Loucy (cell line): ENCODE data around the gene TRHDE.

Experiments used
- H2AFZ ChIP-seq: fragments of 200-600 bp; sonication (generic); 2 replicates; pipeline ENCODE4 v1.6.0; 2016; ENCODE audit warnings: antibody characterized with exemption, mild to moderate bottlenecking, low read length, moderate library complexity
- H3F3A ChIP-seq: fragments of 200-600 bp; 2 replicates; pipeline ENCODE4 v1.6.0; 2016; ENCODE audit warnings: antibody characterized with exemption, low read depth, mild to moderate bottlenecking
- H3K27me3 ChIP-seq: fragments of 200-600 bp; sonication (generic); 2 replicates; pipeline ENCODE4 v1.6.1; 2014; ENCODE audit warnings: low read length, mild to moderate bottlenecking; ENCODE audit not compliant: insufficient read depth, poor library complexity, severe bottlenecking
- H3K36me3 ChIP-seq: fragments of 200-600 bp; sonication (generic); 2 replicates; pipeline ENCODE4 v1.6.1; 2016; ENCODE audit warnings: low read length; ENCODE audit not compliant: insufficient read depth
- H3K4me1 ChIP-seq: fragments of 200-600 bp; sonication (generic); 2 replicates; pipeline ENCODE4 v1.5.1; 2014; ENCODE audit warnings: low read length, mild to moderate bottlenecking; ENCODE audit not compliant: insufficient read depth, poor library complexity, severe bottlenecking
- H3K4me2 ChIP-seq: fragments of 200-600 bp; sonication (generic); 2 replicates; pipeline ENCODE4 v1.6.0; 2014; ENCODE audit warnings: antibody characterized with exemption, low read length, low read depth, mild to moderate bottlenecking; ENCODE audit not compliant: poor library complexity, severe bottlenecking
- H3K4me3 ChIP-seq: fragments of 200-600 bp; sonication (generic); 2 replicates; pipeline ENCODE4 v1.5.1; 2014; ENCODE audit warnings: low read length, mild to moderate bottlenecking, mixed read lengths; ENCODE audit not compliant: poor library complexity, severe bottlenecking
- H3K79me2 ChIP-seq: fragments of 200-600 bp; sonication (generic); 2 replicates; pipeline ENCODE4 v1.6.1; 2014; ENCODE audit warnings: low read length; ENCODE audit not compliant: insufficient read depth
- H3K9ac ChIP-seq: fragments of 200-600 bp; sonication (generic); 2 replicates; pipeline ENCODE4 v1.6.0; 2014; ENCODE audit warnings: mild to moderate bottlenecking, low read depth, low read length, moderate library complexity; ENCODE audit not compliant: poor library complexity, severe bottlenecking
- H3K9me2 ChIP-seq: fragments of 200-600 bp; sonication (generic); replicated peaks from 2 replicates; pipeline ENCODE4 v1.6.1; 2016; ENCODE audit warnings: low read depth, low read length, mixed read lengths
- H3K9me3 ChIP-seq: fragments of 200-600 bp; sonication (generic); 2 replicates; pipeline ENCODE4 v1.6.1; 2014; ENCODE audit warnings: mild to moderate bottlenecking, antibody characterized with exemption, low read length, low read depth; ENCODE audit not compliant: insufficient read depth
- H4K20me1 ChIP-seq: fragments of 200-600 bp; sonication (generic); 2 replicates; pipeline ENCODE4 v1.6.0; 2014; ENCODE audit warnings: antibody characterized with exemption, low read length, mild to moderate bottlenecking; ENCODE audit not compliant: insufficient read depth, poor library complexity, severe bottlenecking
- EZH2phosphoT487 ChIP-seq: fragments of 200-600 bp; IDR thresholded peaks from 2 replicates; pipeline ENCODE4 v1.6.1; 2018; ENCODE audit warnings: antibody characterized with exemption, mild to moderate bottlenecking, moderate library complexity, borderline replicate concordance
- TF ChIP-seq, protein P1 (sequence below): fragments of 200-600 bp; sonication (generic); conservative IDR thresholded peaks from 2 replicates; pipeline ENCODE4 v1.5.1; 2014; ENCODE audit warnings: mild to moderate bottlenecking, antibody characterized with exemption, low read length

The TRHDE gene

DNA sequence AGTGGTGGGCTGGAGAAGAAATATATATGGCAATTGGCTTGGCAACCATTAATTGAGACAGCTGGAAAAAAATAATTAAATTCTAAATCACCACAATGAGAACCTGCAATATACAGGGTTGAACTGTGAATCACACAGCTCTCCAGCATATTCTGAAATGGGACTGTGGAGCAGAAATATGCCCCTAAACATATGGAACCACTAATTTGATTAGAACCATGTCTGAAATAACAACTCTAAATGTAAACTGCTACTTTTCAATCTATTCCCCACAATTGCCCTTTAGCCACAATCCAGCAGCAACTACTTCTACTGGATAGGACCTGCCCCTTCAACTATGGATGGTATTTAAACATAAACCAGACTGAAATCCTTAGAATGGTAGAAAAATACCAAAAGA, 330.4 kb downstream of the TRHDE start:
- Histone ChIP-seq H3K79me2 (no peaks in the 10 kb centered on the region), H4K20me1 (no peaks in the 10 kb centered on the region), H3K4me2 (no peak overlapping the region), H3F3A (no peaks in the 10 kb centered on the region), H3K4me3 (no peak overlapping the region), H3K9ac (no peak overlapping the region), H3K27me3 (no peaks in the 10 kb centered on the region), H3K9me3 (peaks cover 9% of the 10 kb centered on the region; the same call in 1 of the 2 replicates), H3K36me3 (no peaks in the 10 kb centered on the region), H3K9me2 (no peaks in the 10 kb centered on the region), H2AFZ (no peak overlapping the region), H3K4me1 (no peaks in the 10 kb centered on the region)
- no peak for TF ChIP-seq EZH2phosphoT487
- TF ChIP-seq, protein P1, sequence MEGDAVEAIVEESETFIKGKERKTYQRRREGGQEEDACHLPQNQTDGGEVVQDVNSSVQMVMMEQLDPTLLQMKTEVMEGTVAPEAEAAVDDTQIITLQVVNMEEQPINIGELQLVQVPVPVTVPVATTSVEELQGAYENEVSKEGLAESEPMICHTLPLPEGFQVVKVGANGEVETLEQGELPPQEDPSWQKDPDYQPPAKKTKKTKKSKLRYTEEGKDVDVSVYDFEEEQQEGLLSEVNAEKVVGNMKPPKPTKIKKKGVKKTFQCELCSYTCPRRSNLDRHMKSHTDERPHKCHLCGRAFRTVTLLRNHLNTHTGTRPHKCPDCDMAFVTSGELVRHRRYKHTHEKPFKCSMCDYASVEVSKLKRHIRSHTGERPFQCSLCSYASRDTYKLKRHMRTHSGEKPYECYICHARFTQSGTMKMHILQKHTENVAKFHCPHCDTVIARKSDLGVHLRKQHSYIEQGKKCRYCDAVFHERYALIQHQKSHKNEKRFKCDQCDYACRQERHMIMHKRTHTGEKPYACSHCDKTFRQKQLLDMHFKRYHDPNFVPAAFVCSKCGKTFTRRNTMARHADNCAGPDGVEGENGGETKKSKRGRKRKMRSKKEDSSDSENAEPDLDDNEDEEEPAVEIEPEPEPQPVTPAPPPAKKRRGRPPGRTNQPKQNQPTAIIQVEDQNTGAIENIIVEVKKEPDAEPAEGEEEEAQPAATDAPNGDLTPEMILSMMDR, result no peak

DNA sequence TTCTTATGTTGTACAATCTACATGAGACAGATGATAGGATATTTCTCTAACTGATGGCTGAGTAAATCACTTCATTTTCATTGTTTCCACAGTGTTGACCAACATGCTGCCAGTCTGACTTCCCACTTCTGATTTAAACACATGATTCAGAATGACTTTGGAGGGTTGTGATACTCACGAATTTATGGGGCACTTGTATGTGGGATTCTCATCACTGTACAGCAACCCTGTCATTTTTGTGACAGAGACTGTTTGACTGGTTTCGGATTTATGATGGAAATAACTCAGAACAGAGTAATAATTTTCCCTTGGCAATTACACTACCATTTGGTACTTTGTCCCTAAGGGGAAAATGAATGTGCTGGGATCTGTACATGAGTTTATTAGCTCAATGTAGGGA, 333.8 kb downstream of the TRHDE start:
- no peak overlapping the region for H3K9ac ChIP-seq

DNA sequence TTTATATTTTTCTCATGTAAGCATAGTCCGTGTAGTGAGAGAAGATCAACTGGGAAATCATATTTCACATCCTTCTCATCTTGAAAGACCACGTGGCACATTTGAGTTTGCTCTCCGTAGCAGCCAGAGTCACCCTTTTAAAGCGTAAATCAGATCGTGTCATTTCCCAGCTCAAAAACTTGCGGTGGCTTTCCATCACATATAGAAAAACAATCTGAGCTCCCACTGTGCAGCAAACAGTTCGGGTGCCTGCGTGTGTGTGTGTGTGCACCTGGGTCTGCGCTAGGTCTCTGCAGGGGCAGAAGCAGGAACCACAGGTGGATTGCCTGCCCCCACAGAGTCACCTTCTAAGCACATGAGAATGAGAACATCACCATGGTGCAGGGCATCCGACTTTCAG, 338.2 kb downstream of the TRHDE start:
- no peak overlapping the region for H3K4me2 ChIP-seq
- no peak overlapping the region for H2AFZ ChIP-seq
- H3K27me3 ChIP-seq, result no peaks in the 10 kb centered on the region
- H3K36me3 ChIP-seq, result no peaks in the 10 kb centered on the region
- no peaks in the 10 kb centered on the region for H3K9me3 ChIP-seq
- H3K4me3 ChIP-seq, result no peak overlapping the region
- H3K9ac ChIP-seq, result no peak overlapping the region
- H3K9me2 ChIP-seq, result no peaks in the 10 kb centered on the region
- H3F3A ChIP-seq, result no peaks in the 10 kb centered on the region
- no peaks in the 10 kb centered on the region for H3K79me2 ChIP-seq
- TF ChIP-seq, protein P1, result no peak
- no peak for TF ChIP-seq EZH2phosphoT487
- no peaks in the 10 kb centered on the region for H4K20me1 ChIP-seq
- no peaks in the 10 kb centered on the region for H3K4me1 ChIP-seq

More for the DNA sequence above, 333.8 kb downstream of the TRHDE start:
- Histone ChIP-seq H3K9me3 (no peaks in the 10 kb centered on the region), H4K20me1 (no peaks in the 10 kb centered on the region), H3K27me3 (no peaks in the 10 kb centered on the region), H3K4me3 (no peak overlapping the region), H3F3A (no peaks in the 10 kb centered on the region), H3K36me3 (no peaks in the 10 kb centered on the region), H3K4me2 (no peak overlapping the region), H2AFZ (no peak overlapping the region), H3K9me2 (no peaks in the 10 kb centered on the region), H3K4me1 (no peaks in the 10 kb centered on the region), H3K79me2 (no peaks in the 10 kb centered on the region)
- no peak for TF ChIP-seq EZH2phosphoT487
- TF ChIP-seq, protein P1, result no peak
